NCI-H1105 (cell line): ENCODE data around the gene VWA2.

Experiments
- DNase-seq: peaks from one replicate; lab custom pipeline; 2025; lab: John Stamatoyannopoulos, UW

Gene VWA2, protein sequence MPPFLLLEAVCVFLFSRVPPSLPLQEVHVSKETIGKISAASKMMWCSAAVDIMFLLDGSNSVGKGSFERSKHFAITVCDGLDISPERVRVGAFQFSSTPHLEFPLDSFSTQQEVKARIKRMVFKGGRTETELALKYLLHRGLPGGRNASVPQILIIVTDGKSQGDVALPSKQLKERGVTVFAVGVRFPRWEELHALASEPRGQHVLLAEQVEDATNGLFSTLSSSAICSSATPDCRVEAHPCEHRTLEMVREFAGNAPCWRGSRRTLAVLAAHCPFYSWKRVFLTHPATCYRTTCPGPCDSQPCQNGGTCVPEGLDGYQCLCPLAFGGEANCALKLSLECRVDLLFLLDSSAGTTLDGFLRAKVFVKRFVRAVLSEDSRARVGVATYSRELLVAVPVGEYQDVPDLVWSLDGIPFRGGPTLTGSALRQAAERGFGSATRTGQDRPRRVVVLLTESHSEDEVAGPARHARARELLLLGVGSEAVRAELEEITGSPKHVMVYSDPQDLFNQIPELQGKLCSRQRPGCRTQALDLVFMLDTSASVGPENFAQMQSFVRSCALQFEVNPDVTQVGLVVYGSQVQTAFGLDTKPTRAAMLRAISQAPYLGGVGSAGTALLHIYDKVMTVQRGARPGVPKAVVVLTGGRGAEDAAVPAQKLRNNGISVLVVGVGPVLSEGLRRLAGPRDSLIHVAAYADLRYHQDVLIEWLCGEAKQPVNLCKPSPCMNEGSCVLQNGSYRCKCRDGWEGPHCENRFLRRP

GRCh38 chr10:114239117-114239993 is at the start of gene VWA2:
Gene VWA2 (plus strand): TSS chr10:114239254. CDS start chr10:114248714, 9,460 bp downstream.
- DNase-seq: peak; percentile 40

DNA sequence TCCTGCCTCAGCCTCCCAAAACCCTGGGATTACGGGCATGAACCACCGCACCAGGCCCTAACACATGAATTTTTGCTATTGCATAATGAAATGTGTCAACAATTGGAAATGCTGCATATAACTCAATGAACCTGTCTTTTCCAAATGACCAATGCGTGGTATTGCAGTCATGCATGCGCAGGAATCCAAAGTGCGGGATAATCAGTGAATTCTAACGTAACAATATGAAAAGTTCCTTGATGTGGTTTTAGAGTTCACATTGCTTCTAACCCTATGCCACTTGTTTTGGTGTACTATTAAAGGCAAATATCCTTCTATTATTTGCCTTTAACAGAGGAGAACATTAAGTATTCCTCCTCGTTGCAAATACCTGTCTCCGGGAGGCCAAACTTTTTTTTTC is 49.4 kb upstream of the VWA2 start:
- DNase-seq: no peak

- DNase-seq: no peak
Observed at GRCh38 chr10:114195079-114195478, 44.0 kb upstream of the VWA2 start.

- DNase-seq: no peak
Observed at GRCh38 chr10:114199239-114199638, 39.8 kb upstream of the VWA2 start.

DNA sequence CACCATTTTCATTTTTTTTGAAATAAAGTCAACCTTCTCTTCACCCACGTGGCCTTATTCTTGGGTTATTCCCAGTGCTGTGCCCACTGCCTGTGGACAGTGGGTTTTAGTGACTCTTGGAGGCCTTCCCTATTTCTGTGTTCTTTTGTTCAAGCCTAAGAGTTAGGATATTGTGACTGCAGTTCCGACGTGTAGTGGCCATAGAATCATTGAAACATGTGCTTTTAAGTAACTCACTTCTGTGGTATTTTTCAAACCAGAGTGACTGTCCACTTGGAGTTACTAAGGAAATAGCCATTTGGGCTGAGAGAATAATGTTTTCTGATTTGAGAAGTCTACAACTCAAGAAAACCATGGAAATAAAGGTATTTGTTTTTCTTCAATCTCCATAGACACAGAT is 36.2 kb upstream of the VWA2 start:
- DNase-seq: no peak

DNA sequence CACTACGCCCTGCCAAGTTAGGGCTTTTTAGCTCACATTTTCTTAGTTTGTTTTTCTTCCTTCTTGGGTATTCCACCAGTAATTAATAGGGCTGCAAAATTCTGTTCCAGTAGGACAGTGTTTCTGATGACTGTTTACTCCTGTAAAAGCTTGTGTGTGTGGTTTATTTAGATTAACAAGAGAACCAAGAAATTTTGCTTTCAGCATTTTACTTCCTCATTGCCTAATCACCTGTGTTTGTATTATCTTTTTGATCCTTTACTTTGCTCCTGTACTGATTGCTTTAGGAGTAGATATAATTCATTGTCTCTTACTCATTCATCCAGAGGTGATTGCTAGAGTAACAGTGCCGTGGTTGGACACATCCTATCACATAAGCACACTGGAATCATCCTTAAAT is 32.2 kb upstream of the VWA2 start:
- DNase-seq: no peak

GRCh38 chr10:114207349-114207748 is 31.7 kb upstream of the VWA2 start:
- DNase-seq: no peak

- DNase-seq: no peak
Observed at GRCh38 chr10:114208351-114208750, 30.7 kb upstream of the VWA2 start.

- DNase-seq: no peak
Observed at GRCh38 chr10:114212153-114212552, 26.9 kb upstream of the VWA2 start.

DNA sequence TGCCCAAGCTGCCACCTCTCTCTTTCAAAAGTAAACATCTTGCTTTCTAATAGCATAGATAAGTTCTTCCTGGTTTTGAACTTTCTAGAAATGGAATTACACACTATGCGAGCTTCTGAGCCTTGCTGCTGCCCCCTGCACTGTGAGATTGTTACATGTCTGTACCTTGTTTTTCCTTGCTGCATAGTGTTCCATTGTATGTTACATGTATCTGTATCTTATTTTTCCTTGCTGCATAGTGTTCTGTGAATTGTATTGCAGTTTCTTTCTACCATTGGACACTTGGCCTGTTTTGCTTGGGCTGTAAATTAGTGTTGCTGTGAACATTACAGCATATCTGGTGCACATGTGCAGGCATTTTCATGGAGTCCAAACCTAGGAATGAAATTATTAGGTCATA is 24.0 kb upstream of the VWA2 start:
- DNase-seq: no peak

DNA sequence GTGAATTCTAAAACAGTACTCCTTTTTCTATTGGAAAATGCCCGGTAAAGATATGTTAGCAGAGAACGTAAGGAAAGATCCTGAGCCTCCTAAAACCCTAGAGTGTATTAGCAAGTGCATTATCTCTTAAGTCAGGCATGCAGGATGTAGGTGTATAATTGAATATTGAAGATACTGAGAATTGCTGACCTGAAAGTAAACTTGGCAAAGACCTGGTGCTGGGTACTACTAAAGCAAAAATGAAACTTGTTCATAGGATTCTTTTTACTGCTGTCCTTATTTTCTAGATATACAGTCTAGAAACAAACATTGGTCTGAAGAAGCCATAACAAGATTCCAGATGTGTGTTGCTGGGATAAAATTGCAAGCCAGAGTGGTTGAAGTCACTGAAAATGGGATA is 18.8 kb upstream of the VWA2 start:
- DNase-seq: no peak

DNA sequence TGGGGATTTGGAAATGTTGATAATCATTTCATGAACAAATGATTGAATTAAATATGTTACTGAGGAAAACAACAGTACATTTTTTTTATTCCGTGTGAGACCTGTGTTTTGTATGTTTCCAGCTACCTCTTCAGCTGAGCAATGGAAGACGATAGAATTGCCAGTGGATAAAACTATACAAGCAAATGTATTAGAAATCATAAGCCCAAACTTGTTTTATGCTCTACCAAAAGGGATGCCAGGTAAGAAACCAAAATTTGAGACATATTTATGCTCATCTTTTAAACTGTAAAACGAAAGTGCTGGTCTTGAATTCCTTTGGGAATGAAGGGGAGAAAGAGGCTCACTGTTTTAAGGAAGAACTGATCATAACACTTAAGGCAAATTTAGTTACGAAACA is 17.8 kb upstream of the VWA2 start:
- DNase-seq: no peak

DNA sequence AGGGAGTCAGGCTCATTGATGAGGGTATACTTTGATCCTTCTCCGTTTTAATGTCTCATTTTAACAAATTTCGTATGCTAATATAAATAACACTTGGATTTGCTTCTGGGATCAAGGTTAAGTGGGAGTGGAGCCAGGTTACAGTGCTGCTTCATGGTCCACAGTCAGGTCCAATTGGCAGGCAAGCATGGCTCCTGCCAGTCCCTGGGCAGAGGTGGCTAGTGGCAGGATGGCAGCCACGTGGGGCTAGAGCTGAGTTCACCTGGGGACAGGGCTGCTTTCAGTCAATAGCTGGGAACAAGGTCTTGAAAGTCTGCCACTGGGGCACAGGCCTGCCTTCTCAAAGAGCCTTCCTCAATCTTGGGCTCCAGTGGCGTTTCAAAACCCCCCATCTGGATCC is 16.0 kb upstream of the VWA2 start:
- DNase-seq: no peak

GRCh38 chr10:114228156-114228555 is 10.9 kb upstream of the VWA2 start:
- DNase-seq: no peak

DNA sequence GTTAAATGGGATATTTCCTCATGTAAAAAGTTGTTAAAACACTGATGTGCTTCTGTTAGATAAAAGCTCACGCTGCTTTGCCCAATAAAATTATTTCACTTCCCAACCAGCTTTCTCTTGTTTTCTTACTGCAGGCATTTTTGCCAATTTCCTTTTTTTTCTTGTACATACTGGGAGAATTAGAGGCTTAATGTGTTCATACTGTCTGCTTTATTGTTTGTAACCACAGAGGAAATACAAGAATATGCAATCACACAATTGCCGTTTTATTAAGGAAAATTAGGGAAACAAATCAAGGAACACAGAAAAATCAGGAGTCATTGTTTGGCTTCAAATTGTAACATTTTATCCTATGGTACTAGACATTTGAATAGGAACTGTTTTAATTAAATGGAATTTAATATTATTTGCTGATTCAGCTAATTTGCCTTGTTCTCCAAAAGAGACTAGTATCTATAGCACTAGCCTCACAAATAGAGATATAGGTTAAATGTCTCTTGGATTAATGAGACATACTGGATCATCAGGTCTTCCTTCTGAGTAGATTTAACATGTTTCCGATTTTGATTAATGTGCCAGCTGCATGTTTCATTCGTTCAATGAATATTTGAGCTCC is 6.4 kb upstream of the VWA2 start:
- DNase-seq: no peak

GRCh38 chr10:114233482-114233881 is 5.6 kb upstream of the VWA2 start:
- DNase-seq: no peak

DNA sequence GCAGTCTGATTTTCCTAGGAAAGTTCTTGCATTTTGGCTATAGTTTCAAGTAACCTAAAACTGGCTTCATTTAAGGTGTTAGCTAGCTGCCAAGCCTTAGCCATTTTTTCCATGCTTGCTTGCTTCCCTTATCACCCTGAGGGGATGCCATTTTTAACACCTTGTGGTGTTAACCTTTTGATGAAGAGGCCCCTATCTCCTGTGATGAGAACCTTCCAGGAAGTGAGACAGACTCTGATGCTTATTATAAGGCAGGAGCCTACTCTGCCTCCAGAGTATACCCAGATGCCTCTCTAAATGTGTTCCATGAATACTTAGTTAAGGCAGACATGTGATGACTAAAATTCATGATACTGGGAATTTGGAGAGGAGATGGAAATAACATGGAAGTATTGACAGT is 4.9 kb upstream of the VWA2 start:
- DNase-seq: no peak

GRCh38 chr10:114239994-114240345 is 916 bp downstream of the VWA2 start:
- DNase-seq: no peak

- no peak for DNase-seq
Observed at GRCh38 chr10:114242235-114242634, 3.2 kb downstream of the VWA2 start.

DNA sequence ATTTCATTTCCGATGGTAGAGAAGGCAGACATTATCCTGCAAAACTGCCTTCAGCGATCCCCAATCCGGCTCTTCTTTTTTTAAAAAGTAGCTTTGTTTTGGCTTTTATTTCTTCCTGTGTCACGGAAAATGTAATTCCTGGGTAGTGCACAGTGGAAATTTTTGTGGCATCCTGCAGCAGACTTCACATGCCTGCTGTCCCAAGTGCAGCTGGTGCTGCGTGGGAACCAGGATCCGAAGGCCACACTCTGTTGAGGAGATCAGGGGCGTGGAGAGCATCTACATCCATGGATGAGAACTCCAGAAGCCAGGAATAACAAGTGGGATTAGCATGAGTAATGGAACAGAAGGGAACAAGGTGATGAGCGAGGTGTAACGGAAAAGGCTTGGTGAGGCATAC is 4.6 kb downstream of the VWA2 start:
- no peak for DNase-seq

- DNase-seq: no peak
Observed at GRCh38 chr10:114244126-114244525, 5.1 kb downstream of the VWA2 start.

- DNase-seq: no peak
Observed at GRCh38 chr10:114245121-114245791, 6.2 kb downstream of the VWA2 start.
